Nephron (organoid): ENCODE results near the gene CACNG7.

Experiments
- H3K27ac Mint-ChIP-seq, 3 experiments: 2 replicates each; pipeline ENCODE4 v1.8.0; 2020; ENCODE audit warnings: mixed read lengths in 3 of 3, mild to moderate bottlenecking in 2 of 3, moderate library complexity in 1 of 3
- H3K27me3 Mint-ChIP-seq: 2 replicates; pipeline ENCODE4 v1.8.0; 2021; ENCODE audit warnings: low read depth, mild to moderate bottlenecking, moderate library complexity, mixed read lengths
- H3K36me3 Mint-ChIP-seq: 2 replicates; pipeline ENCODE4 v1.8.0; 2020; ENCODE audit warnings: low read depth, mixed read lengths
- H3K4me1 Mint-ChIP-seq: 2 replicates; pipeline ENCODE4 v1.8.0; 2020; ENCODE audit warnings: mixed read lengths
- H3K4me3 Mint-ChIP-seq, 3 experiments: 2 replicates each; pipeline ENCODE4 v1.8.0; 2020; ENCODE audit warnings: mild to moderate bottlenecking in 3 of 3, mixed read lengths in 3 of 3, moderate library complexity in 2 of 3
- H3K9me3 Mint-ChIP-seq: 2 replicates; pipeline ENCODE4 v1.8.0; 2020; ENCODE audit warnings: mixed read lengths
- TF ChIP-seq, protein P1 (sequence below), 3 experiments: fragments of 200-600 bp; sonication (generic); IDR thresholded peaks; one replicate each; pipeline ENCODE4 v1.5.0; 2021; ENCODE audit warnings: antibody characterized with exemption in 3 of 3; ENCODE audit not compliant: unreplicated experiment in 3 of 3

The CACNG7 gene

GRCh38 chr19:53881482-53882390, 27.3 kb upstream of the CACNG7 start, which contains the start of gene PRKCG:
TSS of gene PRKCG (plus strand) at chr19:53882197. CDS start at chr19:53882495, 298 bp downstream.
- H3K4me3 Mint-ChIP-seq: peak within 1 kb of the TSS; percentile 30 to 73 (median 38)
- TF ChIP-seq, protein P1, sequence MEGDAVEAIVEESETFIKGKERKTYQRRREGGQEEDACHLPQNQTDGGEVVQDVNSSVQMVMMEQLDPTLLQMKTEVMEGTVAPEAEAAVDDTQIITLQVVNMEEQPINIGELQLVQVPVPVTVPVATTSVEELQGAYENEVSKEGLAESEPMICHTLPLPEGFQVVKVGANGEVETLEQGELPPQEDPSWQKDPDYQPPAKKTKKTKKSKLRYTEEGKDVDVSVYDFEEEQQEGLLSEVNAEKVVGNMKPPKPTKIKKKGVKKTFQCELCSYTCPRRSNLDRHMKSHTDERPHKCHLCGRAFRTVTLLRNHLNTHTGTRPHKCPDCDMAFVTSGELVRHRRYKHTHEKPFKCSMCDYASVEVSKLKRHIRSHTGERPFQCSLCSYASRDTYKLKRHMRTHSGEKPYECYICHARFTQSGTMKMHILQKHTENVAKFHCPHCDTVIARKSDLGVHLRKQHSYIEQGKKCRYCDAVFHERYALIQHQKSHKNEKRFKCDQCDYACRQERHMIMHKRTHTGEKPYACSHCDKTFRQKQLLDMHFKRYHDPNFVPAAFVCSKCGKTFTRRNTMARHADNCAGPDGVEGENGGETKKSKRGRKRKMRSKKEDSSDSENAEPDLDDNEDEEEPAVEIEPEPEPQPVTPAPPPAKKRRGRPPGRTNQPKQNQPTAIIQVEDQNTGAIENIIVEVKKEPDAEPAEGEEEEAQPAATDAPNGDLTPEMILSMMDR (IDR thresholded peaks at IDR 0.05; ENCODE audit: unreplicated experiment in 3 of 3): peak; percentile 31 to 49 (median 32)
- H3K9me3 Mint-ChIP-seq: no peaks in the 10 kb centered on the region
- H3K36me3 Mint-ChIP-seq: peaks cover 5% of the 10 kb centered on the region
- no peak within 1 kb of the TSS for H3K27ac Mint-ChIP-seq
- H3K27me3 Mint-ChIP-seq: peaks cover 41% of the 10 kb centered on the region
- peaks cover 16% of the 10 kb centered on the region for H3K4me1 Mint-ChIP-seq

GRCh38 chr19:53882391-53883050, 26.6 kb upstream of the CACNG7 start:
- Mint-ChIP-seq H3K4me1 (peaks cover 8% of the 10 kb centered on the region), H3K36me3 (no peaks in the 10 kb centered on the region), H3K27ac (no peak overlapping the region), H3K4me3 (peak overlapping the region; percentile 30 to 73 (median 38)), H3K27me3 (peaks cover 41% of the 10 kb centered on the region), H3K9me3 (no peaks in the 10 kb centered on the region)
- TF ChIP-seq, protein P1 (IDR thresholded peaks at IDR 0.05; ENCODE audit: unreplicated experiment in 3 of 3): no peak

- Mint-ChIP-seq H3K9me3 (no peaks in the 10 kb centered on the region), H3K27me3 (peaks cover 46% of the 10 kb centered on the region), H3K4me1 (peaks cover 7% of the 10 kb centered on the region), H3K4me3 (peak overlapping the region in 1 of 3 experiments; percentile 63), H3K27ac (no peak overlapping the region), H3K36me3 (no peaks in the 10 kb centered on the region)
- TF ChIP-seq, protein P1 (IDR thresholded peaks at IDR 0.05; ENCODE audit: unreplicated experiment in 3 of 3): no peak
These were observed 25.8 kb upstream of the CACNG7 start for GRCh38 chr19:53883231-53883661.

GRCh38 chr19:53883741-53884140, 25.3 kb upstream of the CACNG7 start:
- H3K36me3 Mint-ChIP-seq: no peaks in the 10 kb centered on the region
- peaks cover 7% of the 10 kb centered on the region for H3K4me1 Mint-ChIP-seq
- peak overlapping the region; percentile 63 to 68 (median 63) for H3K4me3 Mint-ChIP-seq
- TF ChIP-seq, protein P1 (IDR thresholded peaks at IDR 0.05; ENCODE audit: unreplicated experiment in 3 of 3): no peak
- H3K9me3 Mint-ChIP-seq: no peaks in the 10 kb centered on the region
- H3K27me3 Mint-ChIP-seq: peaks cover 49% of the 10 kb centered on the region
- peak overlapping the region in 1 of 3 experiments; percentile 34 for H3K27ac Mint-ChIP-seq

DNA sequence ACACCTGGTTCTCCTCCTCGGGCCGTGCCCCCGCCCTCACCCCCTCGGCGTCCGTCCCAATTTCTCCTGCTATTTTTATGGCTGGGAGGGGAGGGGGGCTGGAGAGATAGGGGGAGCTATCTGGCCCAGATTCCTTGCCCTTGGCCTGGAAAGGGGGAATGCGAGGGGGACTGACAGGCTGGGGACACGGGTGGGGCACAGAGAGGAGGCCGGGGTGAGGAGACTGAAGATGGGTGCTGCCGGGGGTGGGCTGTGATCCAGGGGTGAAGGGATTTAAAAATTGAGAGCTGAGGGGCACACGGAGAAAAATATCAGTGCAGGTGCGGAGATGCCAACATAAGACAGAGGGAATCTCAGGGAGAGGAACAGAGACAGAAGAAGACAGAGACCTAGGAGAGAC, 24.8 kb upstream of the CACNG7 start:
- Mint-ChIP-seq H3K27ac (no peak overlapping the region), H3K36me3 (no peaks in the 10 kb centered on the region), H3K9me3 (no peaks in the 10 kb centered on the region), H3K4me1 (peaks cover 7% of the 10 kb centered on the region), H3K4me3 (no peak overlapping the region), H3K27me3 (peaks cover 53% of the 10 kb centered on the region)
- TF ChIP-seq, protein P1 (IDR thresholded peaks at IDR 0.05; ENCODE audit: unreplicated experiment in 3 of 3): no peak
